Trophoblast cell (in vitro differentiated cells and primary cell): ENCODE results near the gene KLHDC8B.

Experiments used
- DNase-seq, 2 donors: peaks; one replicate each; pipeline ENCODE4 v3.0.0-alpha.2; 2016
- H2AFZ ChIP-seq: 2 replicates; pipeline ENCODE4 v1.6.1; 2013; ENCODE audit warnings: low read length, moderate library complexity, mild to moderate bottlenecking; ENCODE audit not compliant: insufficient read depth, poor library complexity
- H2AK5ac ChIP-seq: 2 replicates; pipeline ENCODE4 v1.6.1; 2013; ENCODE audit warnings: mild to moderate bottlenecking, low read length
- H2BK120ac ChIP-seq: 2 replicates; pipeline ENCODE4 v1.6.1; 2013; ENCODE audit warnings: low read length, mild to moderate bottlenecking, moderate library complexity; ENCODE audit not compliant: insufficient read depth, poor library complexity
- H2BK12ac ChIP-seq: 2 replicates; pipeline ENCODE4 v1.6.1; 2013; ENCODE audit warnings: mild to moderate bottlenecking, low read length, moderate library complexity
- H2BK5ac ChIP-seq: 2 replicates; pipeline ENCODE4 v1.6.1; 2013; ENCODE audit warnings: low read length, low read depth, moderate library complexity, mild to moderate bottlenecking; ENCODE audit not compliant: poor library complexity
- H3K14ac ChIP-seq: 2 replicates; pipeline ENCODE4 v1.6.1; 2013; ENCODE audit warnings: mild to moderate bottlenecking, low read length
- H3K18ac ChIP-seq: 2 replicates; pipeline ENCODE4 v1.6.1; 2013; ENCODE audit warnings: mild to moderate bottlenecking, low read length
- H3K23ac ChIP-seq: 2 replicates; pipeline ENCODE4 v1.6.1; 2013; ENCODE audit warnings: low read length
- H3K27ac ChIP-seq: 2 replicates; pipeline ENCODE4 v1.5.1; 2013; ENCODE audit warnings: low read depth, mild to moderate bottlenecking, inconsistent platforms, low read length, moderate library complexity
- H3K27me3 ChIP-seq: 2 replicates; pipeline ENCODE4 v1.6.1; 2013; ENCODE audit warnings: inconsistent platforms, mild to moderate bottlenecking, low read length, moderate library complexity; ENCODE audit not compliant: insufficient read depth
- H3K36me3 ChIP-seq, 2 experiments: 1 replicate in 1 of 2; 2 replicates in 1 of 2; pipeline ENCODE4 v1.6.1; 2013; ENCODE audit warnings: low read length in 2 of 2, mild to moderate bottlenecking in 2 of 2, moderate library complexity in 1 of 2; ENCODE audit not compliant: insufficient read depth in 2 of 2, control insufficient read depth in 1 of 2
- H3K4ac ChIP-seq: 2 replicates; pipeline ENCODE4 v1.6.1; 2013; ENCODE audit warnings: low read depth, mild to moderate bottlenecking, low read length, moderate library complexity
- H3K4me1 ChIP-seq, 2 experiments: 1 replicate in 1 of 2; 2 replicates in 1 of 2; pipeline ENCODE4 v1.6.1; 2013; ENCODE audit warnings: low read length in 2 of 2, mild to moderate bottlenecking in 2 of 2, moderate library complexity in 1 of 2; ENCODE audit not compliant: insufficient read depth in 2 of 2, control insufficient read depth in 1 of 2
- H3K4me2 ChIP-seq: 2 replicates; pipeline ENCODE4 v1.6.1; 2013; ENCODE audit warnings: inconsistent platforms, mild to moderate bottlenecking, low read length, moderate library complexity
- H3K4me3 ChIP-seq: 2 replicates; pipeline ENCODE4 v1.5.1; 2013; ENCODE audit warnings: mild to moderate bottlenecking, low read depth, low read length, inconsistent platforms
- H3K79me1 ChIP-seq: one replicate; pipeline ENCODE4 v1.6.1; 2013; ENCODE audit warnings: low read length
- H3K79me2 ChIP-seq: 2 replicates; pipeline ENCODE4 v1.6.1; 2013; ENCODE audit warnings: low read length, mild to moderate bottlenecking; ENCODE audit not compliant: control insufficient read depth, insufficient read depth, poor library complexity
- H3K9ac ChIP-seq: 2 replicates; pipeline ENCODE4 v1.6.1; 2013; ENCODE audit warnings: mild to moderate bottlenecking, low read length
- H3K9me3 ChIP-seq: 2 replicates; pipeline ENCODE4 v1.6.1; 2013; ENCODE audit warnings: low read depth, mild to moderate bottlenecking, control low read depth, inconsistent platforms, low read length; ENCODE audit not compliant: insufficient read depth
- H4K12ac ChIP-seq: 2 replicates; pipeline ENCODE4 v1.6.1; 2013; ENCODE audit warnings: low read depth, mild to moderate bottlenecking, low read length, moderate library complexity
- H4K8ac ChIP-seq: 2 replicates; pipeline ENCODE4 v1.6.1; 2013; ENCODE audit warnings: low read depth, mild to moderate bottlenecking, low read length, moderate library complexity
- H4K91ac ChIP-seq: one replicate; pipeline ENCODE4 v1.6.1; 2013; ENCODE audit warnings: low read depth, mild to moderate bottlenecking, low read length, moderate library complexity
- WGBS: extraction: QIAGEN DNeasy Blood & Tissue Kit; methylation state at CpG from one replicate; pipeline ENCODE4 v1.1.7; 2013; ENCODE audit warnings: missing lambda C conversion rate; ENCODE audit not compliant: insufficient read length, insufficient coverage; ENCODE audit errors: extremely low coverage; 5-methylcytosine and 5-hydroxymethylcytosine counted together

Gene KLHDC8B

GRCh38 chr3:49163609-49164008 is 7.8 kb upstream of the KLHDC8B start:
- WGBS, result no CpG with 5 or more reads among the region's 8 CpGs
- Histone ChIP-seq H3K79me1 (peaks cover 9% of the 10 kb centered on the region), H3K27me3 (no peaks in the 10 kb centered on the region), H2BK5ac (no peak overlapping the region), H3K4me3 (no peak overlapping the region), H4K8ac (no peak overlapping the region), H3K18ac (no peak overlapping the region), H3K9ac (no peak overlapping the region), H2BK120ac (no peak overlapping the region), H3K27ac (no peak overlapping the region), H3K4me1 (peaks cover 7 to 10% of the 10 kb centered on the region in 2 experiments), H3K14ac (no peak overlapping the region), H4K91ac (no peak overlapping the region), H3K4me2 (no peak overlapping the region), H3K79me2 (peaks cover 3% of the 10 kb centered on the region), H4K12ac (no peak overlapping the region), H3K4ac (no peak overlapping the region), H2AK5ac (no peak overlapping the region), H3K23ac (no peak overlapping the region), H3K9me3 (peaks cover 10% of the 10 kb centered on the region), H3K36me3 (peaks cover 19% of the 10 kb centered on the region in 2 experiments), H2AFZ (no peak overlapping the region), H2BK12ac (no peak overlapping the region)
- no peak for DNase-seq

- Histone ChIP-seq H4K12ac (peak overlapping the region; percentile 36), H3K23ac (no peak overlapping the region), H2BK5ac (no peak overlapping the region), H3K79me1 (peaks cover 9% of the 10 kb centered on the region), H3K79me2 (peaks cover 3% of the 10 kb centered on the region), H4K91ac (no peak overlapping the region), H2BK12ac (no peak overlapping the region), H4K8ac (peak overlapping the region; percentile 92), H2BK120ac (no peak overlapping the region), H3K4me3 (peak overlapping the region; percentile 85), H3K27me3 (no peaks in the 10 kb centered on the region), H3K9ac (peak overlapping the region; percentile 82), H3K9me3 (peaks cover 8% of the 10 kb centered on the region), H3K18ac (no peak overlapping the region), H2AK5ac (no peak overlapping the region), H3K4me2 (peak overlapping the region; percentile 72), H3K27ac (no peak overlapping the region), H2AFZ (no peak overlapping the region), H3K14ac (no peak overlapping the region), H3K4ac (no peak overlapping the region), H3K36me3 (peaks cover 19% of the 10 kb centered on the region in 2 experiments), H3K4me1 (peaks cover 7 to 10% of the 10 kb centered on the region in 2 experiments)
- DNase-seq, result peak; percentile 71 to 96
- WGBS, result no CpG with 5 or more reads among the region's 6 CpGs
These were observed 6.2 kb upstream of the KLHDC8B start for GRCh38 chr3:49164983-49165720.

GRCh38 chr3:49165771-49166751 is 5.3 kb upstream of the KLHDC8B start, which contains the start of gene CCDC71:
CCDC71 (minus strand) TSS chr3:49166331; CDS start chr3:49164208, 2,123 bp downstream.
- peak; percentile 53 to 68 for DNase-seq
- WGBS, result no CpG with 5 or more reads among the region's 69 CpGs
- Histone ChIP-seq H3K79me1 (peaks cover 9% of the 10 kb centered on the region), H2AK5ac (peak within 1 kb of the TSS; percentile 22), H2BK5ac (peak within 1 kb of the TSS; percentile 38), H4K8ac (peak within 1 kb of the TSS; percentile 92), H3K4me3 (peak within 1 kb of the TSS; percentile 85), H3K9me3 (peaks cover 8% of the 10 kb centered on the region), H2BK12ac (no peak within 1 kb of the TSS), H4K12ac (peak within 1 kb of the TSS; percentile 80), H4K91ac (peak within 1 kb of the TSS; percentile 81), H3K27me3 (no peaks in the 10 kb centered on the region), H2BK120ac (peak within 1 kb of the TSS; percentile 20), H3K36me3 (peaks cover 19% of the 10 kb centered on the region in 2 experiments), H3K23ac (no peak within 1 kb of the TSS), H3K9ac (peak within 1 kb of the TSS; percentile 82), H3K4me2 (peak within 1 kb of the TSS; percentile 72), H3K4ac (peak within 1 kb of the TSS; percentile 59), H3K27ac (no peak within 1 kb of the TSS), H3K4me1 (peaks cover 7 to 14% of the 10 kb centered on the region in 2 experiments), H3K14ac (peak within 1 kb of the TSS; percentile 67), H2AFZ (peak within 1 kb of the TSS; percentile 60), H3K18ac (peak within 1 kb of the TSS; percentile 69), H3K79me2 (peaks cover 3% of the 10 kb centered on the region)

- H3K4ac ChIP-seq, result peak overlapping the region; percentile 13
- H3K36me3 ChIP-seq, result peaks cover 16 to 17% of the 10 kb centered on the region in 2 experiments
- no peak overlapping the region for H2BK5ac ChIP-seq
- peaks cover 7 to 14% of the 10 kb centered on the region in 2 experiments for H3K4me1 ChIP-seq
- peak overlapping the region; percentile 80 for H4K12ac ChIP-seq
- H2AK5ac ChIP-seq, result no peak overlapping the region
- peaks cover 8% of the 10 kb centered on the region for H3K9me3 ChIP-seq
- peaks cover 8% of the 10 kb centered on the region for H3K79me2 ChIP-seq
- peak overlapping the region; percentile 81 for H4K91ac ChIP-seq
- H3K27me3 ChIP-seq, result no peaks in the 10 kb centered on the region
- H3K14ac ChIP-seq, result no peak overlapping the region
- H4K8ac ChIP-seq, result peak overlapping the region; percentile 92
- H3K4me2 ChIP-seq, result peak overlapping the region; percentile 72
- peaks cover 16% of the 10 kb centered on the region for H3K79me1 ChIP-seq
- no peak for DNase-seq
- H3K4me3 ChIP-seq, result no peak overlapping the region
- H3K23ac ChIP-seq, result no peak overlapping the region
- H2BK120ac ChIP-seq, result no peak overlapping the region
- no peak overlapping the region for H3K9ac ChIP-seq
- WGBS, result no CpG with 5 or more reads among the region's 6 CpGs
- H2AFZ ChIP-seq, result peak overlapping the region; percentile 60
- H3K27ac ChIP-seq, result no peak overlapping the region
- no peak overlapping the region for H3K18ac ChIP-seq
- no peak overlapping the region for H2BK12ac ChIP-seq
These were observed 4.4 kb upstream of the KLHDC8B start for GRCh38 chr3:49166752-49167556.
